ENCODE data around the gene FLVCR2. TPM values are rescaled to one million over a fixed set of nuclear protein-coding genes. Genes with fewer than 3 reads are reported as not detected.
"Not testable (repeated sequence)": the region's sequence is repeated elsewhere in the genome, so short reads cannot be mapped to it uniquely, and the experiment has no call there.

FLVCR2 gene
- total and polyA plus RNA-seq, 8 donors: 0.33 to 6.3 (median 2.4) TPM

GRCh38 chr14:75595226-75595625, 16.8 kb downstream of the FLVCR2 start:
- Histone ChIP-seq H3K9me3 (no peaks in the 10 kb centered on the region), H3K27ac (no peak overlapping the region), H3K4me1 (no peaks in the 10 kb centered on the region), H3K36me3 (no peaks in the 10 kb centered on the region), H3K4me3 (no peak overlapping the region), H3K27me3 (no peaks in the 10 kb centered on the region)
- DNase-seq (no peak), FAIRE-seq (no peak), ATAC-seq (no peak)
- no peak for TF ChIP-seq CTCF (IDR thresholded peaks at IDR 0.05)
- 90 to 92% methylated on average over 3 of the region's 3 CpGs for WGBS, 2 donors
- intact Hi-C loops (cut with DNase I): no loop called here

DNA sequence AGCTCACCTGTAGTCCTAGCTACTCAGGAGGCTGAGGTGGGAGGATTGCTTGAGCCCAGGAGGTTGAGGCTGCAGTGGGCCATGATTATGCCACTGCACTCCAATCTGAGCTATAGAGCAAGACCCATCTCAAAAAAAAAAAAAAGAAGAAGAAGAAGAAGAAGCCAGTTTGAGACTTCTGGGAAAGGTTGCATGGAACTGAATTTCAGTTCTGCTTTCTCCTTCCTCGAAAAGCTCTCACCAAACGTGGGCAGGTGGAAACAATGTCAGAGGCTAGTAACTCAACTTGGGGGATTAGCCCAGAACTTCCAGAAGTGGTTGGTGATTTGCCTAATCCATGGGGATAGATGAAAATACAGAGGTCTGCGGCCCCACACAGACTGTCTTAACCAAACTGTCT, 18.7 kb downstream of the FLVCR2 start:
- ATAC-seq (peak in 1 of 4 donors; percentile 39), DNase-seq (no peak), FAIRE-seq (no peak)
- Histone ChIP-seq H3K4me1 (no peaks in the 10 kb centered on the region), H3K36me3 (no peaks in the 10 kb centered on the region), H3K4me3 (no peak overlapping the region), H3K27me3 (no peaks in the 10 kb centered on the region), H3K9me3 (no peaks in the 10 kb centered on the region), H3K27ac (no peak overlapping the region)
- WGBS, 2 donors: 72% methylated on average over 3 of the region's 3 CpGs
- no peak for TF ChIP-seq CTCF (IDR thresholded peaks at IDR 0.05)
- intact Hi-C loops (cut with DNase I): no loop called here

- 71 to 88% methylated on average over 1 of the region's 1 CpG for WGBS, 2 donors
Measured at GRCh38 chr14:75600100-75600499, 21.7 kb downstream of the FLVCR2 start.

DNA sequence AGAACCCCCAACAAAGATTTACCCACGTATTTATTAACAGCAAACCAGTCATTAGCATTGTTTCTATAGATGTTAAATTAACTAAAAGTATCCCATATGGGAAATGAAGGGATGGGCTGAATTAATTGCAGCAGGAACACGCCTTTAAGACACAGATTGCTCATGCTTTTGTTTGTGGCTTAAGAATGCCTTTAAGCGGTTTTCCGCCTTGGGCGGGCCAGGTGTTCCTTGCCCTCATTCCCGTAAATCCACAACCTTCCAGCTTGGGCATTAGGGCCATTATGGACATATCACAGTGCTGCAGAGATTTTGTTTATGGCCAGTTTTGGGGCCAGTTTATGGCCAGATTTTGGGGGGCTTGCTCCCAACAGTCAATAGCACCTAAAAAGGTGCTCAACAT, 22.6 kb downstream of the FLVCR2 start:
- H3K9me3 ChIP-seq; H3K27ac ChIP-seq; H3K36me3 ChIP-seq; FAIRE-seq; ATAC-seq; H3K27me3 ChIP-seq; H3K4me1 ChIP-seq; H3K4me3 ChIP-seq; intact Hi-C loops (cut with DNase I); DNase-seq: not testable (repeated sequence)
- 87 to 93% methylated on average over 6 of the region's 6 CpGs for WGBS, 2 donors

More at GRCh38 chr14:75600100-75600499, 21.7 kb downstream of the FLVCR2 start:
- H3K27me3 ChIP-seq; H3K27ac ChIP-seq; H3K4me1 ChIP-seq; ATAC-seq; FAIRE-seq; H3K4me3 ChIP-seq; H3K36me3 ChIP-seq; H3K9me3 ChIP-seq; intact Hi-C loops (cut with DNase I); DNase-seq: not testable (repeated sequence)

GRCh38 chr14:75602503-75602902, 24.1 kb downstream of the FLVCR2 start:
- Histone ChIP-seq H3K27ac (no peak overlapping the region), H3K4me1 (no peaks in the 10 kb centered on the region), H3K27me3 (no peaks in the 10 kb centered on the region), H3K9me3 (no peaks in the 10 kb centered on the region), H3K36me3 (no peaks in the 10 kb centered on the region), H3K4me3 (no peak overlapping the region)
- WGBS, 2 donors: 20 to 29% methylated on average over 3 of the region's 3 CpGs
- ATAC-seq: no peak
- no peak for DNase-seq
- no peak for FAIRE-seq
- TF ChIP-seq CTCF (IDR thresholded peaks at IDR 0.05): no peak
- intact Hi-C loops (cut with DNase I): no loop called here

GRCh38 chr14:75604979-75605851, 26.8 kb downstream of the FLVCR2 start:
- H3K27ac ChIP-seq: no peak overlapping the region
- FAIRE-seq: no peak
- no peak overlapping the region for H3K4me3 ChIP-seq
- intact Hi-C loops (cut with DNase I): no loop called here
- no peaks in the 10 kb centered on the region for H3K27me3 ChIP-seq
- no peak for TF ChIP-seq CTCF (IDR thresholded peaks at IDR 0.05)
- ATAC-seq: peak in 2 of 4 donors; percentile 41 to 51
- H3K36me3 ChIP-seq: no peaks in the 10 kb centered on the region
- no peak for DNase-seq
- H3K9me3 ChIP-seq: no peaks in the 10 kb centered on the region
- no peaks in the 10 kb centered on the region for H3K4me1 ChIP-seq
- 61 to 71% methylated on average over 11 of the region's 11 CpGs for WGBS, 2 donors
